HEK293 (cell line): ENCODE measurements around the gene GPBAR1.

Source experiments
- GLI4 ChIP-seq: fragments of 450-650 bp; formaldehyde crosslinking; IDR thresholded peaks from 2 replicates; pipeline ENCODE4 v1.5.1; 2016; ENCODE audit warnings: missing biosample characterization, missing genetic modification characterization
- GLIS2 ChIP-seq: fragments of 450-650 bp; formaldehyde crosslinking; IDR thresholded peaks from 2 replicates; pipeline ENCODE4 v1.5.1; 2016; ENCODE audit warnings: missing biosample characterization, missing genetic modification characterization
- HOXA7 ChIP-seq: sonication (generic); formaldehyde crosslinking; IDR thresholded peaks from 2 replicates; pipeline ENCODE4 v1.8.1; 2022; ENCODE audit warnings: missing genetic modification reagents, borderline replicate concordance
- KLF1 ChIP-seq: fragments of 450-650 bp; formaldehyde crosslinking; IDR thresholded peaks from 2 replicates; pipeline ENCODE4 v1.5.1; 2016; ENCODE audit warnings: missing biosample characterization, missing genetic modification characterization
- MZF1 ChIP-seq: fragments of 450-650 bp; formaldehyde crosslinking; IDR thresholded peaks from 2 replicates; pipeline ENCODE4 v1.5.1; 2017; ENCODE audit warnings: missing biosample characterization, missing genetic modification characterization, borderline replicate concordance
- PATZ1 ChIP-seq: fragments of 450-650 bp; formaldehyde crosslinking; IDR thresholded peaks from 2 replicates; pipeline ENCODE4 v1.5.1; 2016; ENCODE audit warnings: missing biosample characterization, missing genetic modification characterization
- PBX3 ChIP-seq: sonication (generic); formaldehyde crosslinking; IDR thresholded peaks from 2 replicates; pipeline ENCODE4 v1.8.1; 2022; ENCODE audit warnings: mild to moderate bottlenecking, moderate library complexity, missing genetic modification reagents
- SCRT1 ChIP-seq: fragments of 450-650 bp; formaldehyde crosslinking; IDR thresholded peaks from 2 replicates; pipeline ENCODE4 v1.5.1; 2016; ENCODE audit warnings: missing biosample characterization, missing genetic modification characterization, borderline replicate concordance
- ZFP37 ChIP-seq: fragments of 450-650 bp; formaldehyde crosslinking; IDR thresholded peaks from 2 replicates; pipeline ENCODE4 v1.5.1; 2016; ENCODE audit warnings: missing biosample characterization, missing genetic modification characterization
- ZIC2 ChIP-seq: fragments of 450-650 bp; formaldehyde crosslinking; IDR thresholded peaks from 2 replicates; pipeline ENCODE4 v1.5.1; 2016; ENCODE audit warnings: missing biosample characterization, missing genetic modification characterization
- ZNF133 ChIP-seq: fragments of 450-650 bp; formaldehyde crosslinking; IDR thresholded peaks from 2 replicates; pipeline ENCODE4 v1.5.1; 2016; ENCODE audit warnings: missing biosample characterization, missing genetic modification characterization
- ZNF146 ChIP-seq: fragments of 450-650 bp; formaldehyde crosslinking; IDR thresholded peaks from 2 replicates; pipeline ENCODE4 v1.5.1; 2016; ENCODE audit warnings: missing biosample characterization, missing genetic modification characterization
- ZNF175 ChIP-seq: fragments of 450-650 bp; formaldehyde crosslinking; IDR thresholded peaks from 2 replicates; pipeline ENCODE4 v1.5.1; 2016; ENCODE audit warnings: missing biosample characterization, missing genetic modification characterization
- ZNF214 ChIP-seq: fragments of 450-650 bp; formaldehyde crosslinking; IDR thresholded peaks from 2 replicates; pipeline ENCODE4 v1.5.1; 2017; ENCODE audit warnings: missing biosample characterization, mild to moderate bottlenecking, missing genetic modification characterization, borderline replicate concordance
- ZNF324 ChIP-seq: fragments of 450-650 bp; formaldehyde crosslinking; IDR thresholded peaks from 2 replicates; pipeline ENCODE4 v1.5.1; 2016; ENCODE audit warnings: missing biosample characterization, missing genetic modification characterization
- ZNF394 ChIP-seq: fragments of 450-650 bp; formaldehyde crosslinking; IDR thresholded peaks from 2 replicates; pipeline ENCODE4 v1.5.1; 2016; ENCODE audit warnings: missing biosample characterization, missing genetic modification characterization, mild to moderate bottlenecking, moderate library complexity, borderline replicate concordance
- ZNF426 ChIP-seq: fragments of 450-650 bp; formaldehyde crosslinking; IDR thresholded peaks from 2 replicates; pipeline ENCODE4 v1.5.1; 2017; ENCODE audit warnings: missing biosample characterization, missing genetic modification characterization, mild to moderate bottlenecking, inconsistent platforms, moderate library complexity
- ZNF514 ChIP-seq: fragments of 450-650 bp; formaldehyde crosslinking; IDR thresholded peaks from 2 replicates; pipeline ENCODE4 v1.5.1; 2016; ENCODE audit warnings: missing biosample characterization, missing genetic modification characterization
- ZNF571 ChIP-seq: fragments of 450-650 bp; formaldehyde crosslinking; IDR thresholded peaks from 2 replicates; pipeline ENCODE4 v1.5.0; 2017; ENCODE audit warnings: missing biosample characterization, missing genetic modification characterization
- ZNF580 ChIP-seq: fragments of 450-650 bp; formaldehyde crosslinking; IDR thresholded peaks from 2 replicates; pipeline ENCODE4 v1.5.1; 2016; ENCODE audit warnings: missing biosample characterization, missing genetic modification characterization
- ZNF658 ChIP-seq: fragments of 450-650 bp; formaldehyde crosslinking; IDR thresholded peaks from 2 replicates; pipeline ENCODE4; 2016; ENCODE audit warnings: missing biosample characterization, missing genetic modification characterization
- ZNF785 ChIP-seq: fragments of 450-650 bp; formaldehyde crosslinking; IDR thresholded peaks from 2 replicates; pipeline ENCODE4 v1.5.1; 2016; ENCODE audit warnings: missing biosample characterization, missing genetic modification characterization
- ZSCAN18 ChIP-seq: fragments of 450-650 bp; formaldehyde crosslinking; IDR thresholded peaks from 2 replicates; pipeline ENCODE4 v1.5.1; 2016; ENCODE audit warnings: missing biosample characterization, missing genetic modification characterization
- TF ChIP-seq, protein P1 (sequence below): fragments of 450-650 bp; formaldehyde crosslinking; IDR thresholded peaks from 2 replicates; pipeline ENCODE4 v1.5.1; 2016; ENCODE audit warnings: missing biosample characterization, missing genetic modification characterization, borderline replicate concordance
- TF ChIP-seq, protein P2 (sequence below): fragments of 450-650 bp; formaldehyde crosslinking; IDR thresholded peaks from 2 replicates; pipeline ENCODE4 v1.5.1; 2016; ENCODE audit warnings: missing biosample characterization, missing genetic modification characterization
- TF ChIP-seq, protein P3 (sequence below): fragments of 450-650 bp; formaldehyde crosslinking; IDR thresholded peaks from 2 replicates; pipeline ENCODE4 v1.5.1; 2016; ENCODE audit warnings: missing biosample characterization, missing genetic modification characterization

The GPBAR1 gene

GRCh38 chr2:218301176-218301819 is 40.5 kb downstream of the GPBAR1 start (continued):
- TF ChIP-seq, protein P1, sequence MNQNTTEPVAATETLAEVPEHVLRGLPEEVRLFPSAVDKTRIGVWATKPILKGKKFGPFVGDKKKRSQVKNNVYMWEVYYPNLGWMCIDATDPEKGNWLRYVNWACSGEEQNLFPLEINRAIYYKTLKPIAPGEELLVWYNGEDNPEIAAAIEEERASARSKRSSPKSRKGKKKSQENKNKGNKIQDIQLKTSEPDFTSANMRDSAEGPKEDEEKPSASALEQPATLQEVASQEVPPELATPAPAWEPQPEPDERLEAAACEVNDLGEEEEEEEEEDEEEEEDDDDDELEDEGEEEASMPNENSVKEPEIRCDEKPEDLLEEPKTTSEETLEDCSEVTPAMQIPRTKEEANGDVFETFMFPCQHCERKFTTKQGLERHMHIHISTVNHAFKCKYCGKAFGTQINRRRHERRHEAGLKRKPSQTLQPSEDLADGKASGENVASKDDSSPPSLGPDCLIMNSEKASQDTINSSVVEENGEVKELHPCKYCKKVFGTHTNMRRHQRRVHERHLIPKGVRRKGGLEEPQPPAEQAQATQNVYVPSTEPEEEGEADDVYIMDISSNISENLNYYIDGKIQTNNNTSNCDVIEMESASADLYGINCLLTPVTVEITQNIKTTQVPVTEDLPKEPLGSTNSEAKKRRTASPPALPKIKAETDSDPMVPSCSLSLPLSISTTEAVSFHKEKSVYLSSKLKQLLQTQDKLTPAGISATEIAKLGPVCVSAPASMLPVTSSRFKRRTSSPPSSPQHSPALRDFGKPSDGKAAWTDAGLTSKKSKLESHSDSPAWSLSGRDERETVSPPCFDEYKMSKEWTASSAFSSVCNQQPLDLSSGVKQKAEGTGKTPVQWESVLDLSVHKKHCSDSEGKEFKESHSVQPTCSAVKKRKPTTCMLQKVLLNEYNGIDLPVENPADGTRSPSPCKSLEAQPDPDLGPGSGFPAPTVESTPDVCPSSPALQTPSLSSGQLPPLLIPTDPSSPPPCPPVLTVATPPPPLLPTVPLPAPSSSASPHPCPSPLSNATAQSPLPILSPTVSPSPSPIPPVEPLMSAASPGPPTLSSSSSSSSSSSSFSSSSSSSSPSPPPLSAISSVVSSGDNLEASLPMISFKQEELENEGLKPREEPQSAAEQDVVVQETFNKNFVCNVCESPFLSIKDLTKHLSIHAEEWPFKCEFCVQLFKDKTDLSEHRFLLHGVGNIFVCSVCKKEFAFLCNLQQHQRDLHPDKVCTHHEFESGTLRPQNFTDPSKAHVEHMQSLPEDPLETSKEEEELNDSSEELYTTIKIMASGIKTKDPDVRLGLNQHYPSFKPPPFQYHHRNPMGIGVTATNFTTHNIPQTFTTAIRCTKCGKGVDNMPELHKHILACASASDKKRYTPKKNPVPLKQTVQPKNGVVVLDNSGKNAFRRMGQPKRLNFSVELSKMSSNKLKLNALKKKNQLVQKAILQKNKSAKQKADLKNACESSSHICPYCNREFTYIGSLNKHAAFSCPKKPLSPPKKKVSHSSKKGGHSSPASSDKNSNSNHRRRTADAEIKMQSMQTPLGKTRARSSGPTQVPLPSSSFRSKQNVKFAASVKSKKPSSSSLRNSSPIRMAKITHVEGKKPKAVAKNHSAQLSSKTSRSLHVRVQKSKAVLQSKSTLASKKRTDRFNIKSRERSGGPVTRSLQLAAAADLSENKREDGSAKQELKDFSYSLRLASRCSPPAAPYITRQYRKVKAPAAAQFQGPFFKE = no peak
- TF ChIP-seq ZNF214 (tag by site-specific recombination) (no peak), ZIC2 (no peak), ZNF324 (tag by site-specific recombination) (no peak), ZNF571 (no peak), ZNF146 (no peak), ZNF785 (tag by site-specific recombination) (no peak), PBX3 (CRISPR knock-in tag) (no peak), SCRT1 (tag by site-specific recombination) (peak; percentile 69; the same call in 1 of the 2 replicates), GLIS2 (no peak), KLF1 (tag by site-specific recombination) (no peak), ZSCAN18 (tag by site-specific recombination) (no peak), ZNF426 (tag by site-specific recombination) (no peak), ZFP37 (tag by site-specific recombination) (0 out of 2 replicates have a peak, but pooled peaks have one; percentile 30), ZNF658 (no peak), ZNF133 (tag by site-specific recombination) (no peak), ZNF175 (tag by site-specific recombination) (no peak), ZNF394 (peak; percentile 17; the same call in 1 of the 2 replicates), ZNF580 (tag by site-specific recombination) (no peak), GLI4 (no peak), ZNF514 (tag by site-specific recombination) (no peak), MZF1 (tag by site-specific recombination) (no peak), HOXA7 (CRISPR knock-in tag) (no peak), PATZ1 (tag by site-specific recombination) (no peak)
- TF ChIP-seq, protein P2, sequence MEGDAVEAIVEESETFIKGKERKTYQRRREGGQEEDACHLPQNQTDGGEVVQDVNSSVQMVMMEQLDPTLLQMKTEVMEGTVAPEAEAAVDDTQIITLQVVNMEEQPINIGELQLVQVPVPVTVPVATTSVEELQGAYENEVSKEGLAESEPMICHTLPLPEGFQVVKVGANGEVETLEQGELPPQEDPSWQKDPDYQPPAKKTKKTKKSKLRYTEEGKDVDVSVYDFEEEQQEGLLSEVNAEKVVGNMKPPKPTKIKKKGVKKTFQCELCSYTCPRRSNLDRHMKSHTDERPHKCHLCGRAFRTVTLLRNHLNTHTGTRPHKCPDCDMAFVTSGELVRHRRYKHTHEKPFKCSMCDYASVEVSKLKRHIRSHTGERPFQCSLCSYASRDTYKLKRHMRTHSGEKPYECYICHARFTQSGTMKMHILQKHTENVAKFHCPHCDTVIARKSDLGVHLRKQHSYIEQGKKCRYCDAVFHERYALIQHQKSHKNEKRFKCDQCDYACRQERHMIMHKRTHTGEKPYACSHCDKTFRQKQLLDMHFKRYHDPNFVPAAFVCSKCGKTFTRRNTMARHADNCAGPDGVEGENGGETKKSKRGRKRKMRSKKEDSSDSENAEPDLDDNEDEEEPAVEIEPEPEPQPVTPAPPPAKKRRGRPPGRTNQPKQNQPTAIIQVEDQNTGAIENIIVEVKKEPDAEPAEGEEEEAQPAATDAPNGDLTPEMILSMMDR (tag by site-specific recombination) = peak; percentile 94
- TF ChIP-seq, protein P3, sequence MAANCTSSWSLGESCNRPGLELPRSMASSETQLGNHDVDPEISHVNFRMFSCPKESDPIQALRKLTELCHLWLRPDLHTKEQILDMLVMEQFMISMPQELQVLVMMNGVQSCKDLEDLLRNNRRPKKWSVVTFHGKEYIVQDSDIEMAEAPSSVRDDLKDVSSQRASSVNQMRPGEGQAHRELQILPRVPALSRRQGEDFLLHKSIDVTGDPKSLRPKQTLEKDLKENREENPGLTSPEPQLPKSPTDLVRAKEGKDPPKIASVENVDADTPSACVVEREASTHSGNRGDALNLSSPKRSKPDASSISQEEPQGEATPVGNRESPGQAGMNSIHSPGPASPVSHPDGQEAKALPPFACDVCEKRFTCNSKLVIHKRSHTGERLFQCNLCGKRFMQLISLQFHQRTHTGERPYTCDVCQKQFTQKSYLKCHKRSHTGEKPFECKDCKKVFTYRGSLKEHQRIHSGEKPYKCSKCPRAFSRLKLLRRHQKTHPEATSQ = no peak
